SHP77 (cell line): ENCODE results near the gene CARF.
"Not testable (repeated sequence)": the region's sequence is repeated elsewhere in the genome, so short reads cannot be mapped to it uniquely, and the experiment has no call there.

Experiments
- DNase-seq, 2 experiments: peaks; one replicate each; lab custom pipeline; 2025; lab: John Stamatoyannopoulos, UW

CARF gene

GRCh38 chr2:202911512-202912341, at the start of gene CARF, which contains the start of gene WDR12:
Gene CARF, plus strand, starts transcription at chr2:202912275. Its CDS starts 29,628 bp downstream, at chr2:202941903.
Gene WDR12, minus strand, starts transcription at chr2:202911673. Its CDS starts 197 bp downstream, at chr2:202911476.
- peak; percentile 90 to 93 for DNase-seq

GRCh38 chr2:202870431-202871299, 41.4 kb upstream of the CARF start:
- peak; percentile 74 to 84 for DNase-seq

- DNase-seq: peak; percentile 60 to 78
Observed at GRCh38 chr2:202871300-202872141, 40.6 kb upstream of the CARF start, which contains the start of gene ICA1L. Gene ICA1L, minus strand, starts transcription at chr2:202871766. Its CDS starts 42,757 bp downstream, at chr2:202829009.

- DNase-seq: no peak
Observed at GRCh38 chr2:202877699-202878098, 34.4 kb upstream of the CARF start.

- DNase-seq: no peak
Observed at GRCh38 chr2:202881570-202881969, 30.5 kb upstream of the CARF start.

GRCh38 chr2:202883987-202884675, 27.9 kb upstream of the CARF start:
- no peak for DNase-seq

GRCh38 chr2:202885190-202885589, 26.9 kb upstream of the CARF start:
- no peak for DNase-seq

- not testable (repeated sequence) for DNase-seq
Observed at GRCh38 chr2:202905507-202905906, 6.6 kb upstream of the CARF start.

GRCh38 chr2:202908186-202908585, 3.9 kb upstream of the CARF start:
- no peak for DNase-seq

GRCh38 chr2:202909394-202910192, 2.5 kb upstream of the CARF start:
- no peak for DNase-seq

GRCh38 chr2:202910250-202910649, 1.8 kb upstream of the CARF start:
- DNase-seq: not testable (repeated sequence)

- no peak for DNase-seq
Observed at GRCh38 chr2:202910698-202911097, 1.4 kb upstream of the CARF start.

- no peak for DNase-seq
Observed at GRCh38 chr2:202911203-202911511, 918 bp upstream of the CARF start.

- not testable (repeated sequence) for DNase-seq
Observed at GRCh38 chr2:202912342-202913201, 497 bp downstream of the CARF start.

GRCh38 chr2:202918860-202919259, 6.8 kb downstream of the CARF start:
- no peak for DNase-seq

GRCh38 chr2:202932425-202933138, 20.5 kb downstream of the CARF start:
- DNase-seq: no peak

- no peak for DNase-seq
Observed at GRCh38 chr2:202933139-202933510, 21.1 kb downstream of the CARF start.

GRCh38 chr2:202933958-202934357, 21.9 kb downstream of the CARF start:
- DNase-seq: no peak

- DNase-seq: no peak
Observed at GRCh38 chr2:202934456-202934855, 22.4 kb downstream of the CARF start.
